AG08396 (cell line): ENCODE data around the gene RAB35.
A peak's percentile ranks its signal among the peaks of the same experiment; 100 is the strongest.

ENCODE experiments used
- DNase-seq: peaks from one replicate; pipeline ENCODE4 v3.0.0; 2012; ENCODE audit warnings: low spot score, mixed read lengths

RAB35 gene

DNA sequence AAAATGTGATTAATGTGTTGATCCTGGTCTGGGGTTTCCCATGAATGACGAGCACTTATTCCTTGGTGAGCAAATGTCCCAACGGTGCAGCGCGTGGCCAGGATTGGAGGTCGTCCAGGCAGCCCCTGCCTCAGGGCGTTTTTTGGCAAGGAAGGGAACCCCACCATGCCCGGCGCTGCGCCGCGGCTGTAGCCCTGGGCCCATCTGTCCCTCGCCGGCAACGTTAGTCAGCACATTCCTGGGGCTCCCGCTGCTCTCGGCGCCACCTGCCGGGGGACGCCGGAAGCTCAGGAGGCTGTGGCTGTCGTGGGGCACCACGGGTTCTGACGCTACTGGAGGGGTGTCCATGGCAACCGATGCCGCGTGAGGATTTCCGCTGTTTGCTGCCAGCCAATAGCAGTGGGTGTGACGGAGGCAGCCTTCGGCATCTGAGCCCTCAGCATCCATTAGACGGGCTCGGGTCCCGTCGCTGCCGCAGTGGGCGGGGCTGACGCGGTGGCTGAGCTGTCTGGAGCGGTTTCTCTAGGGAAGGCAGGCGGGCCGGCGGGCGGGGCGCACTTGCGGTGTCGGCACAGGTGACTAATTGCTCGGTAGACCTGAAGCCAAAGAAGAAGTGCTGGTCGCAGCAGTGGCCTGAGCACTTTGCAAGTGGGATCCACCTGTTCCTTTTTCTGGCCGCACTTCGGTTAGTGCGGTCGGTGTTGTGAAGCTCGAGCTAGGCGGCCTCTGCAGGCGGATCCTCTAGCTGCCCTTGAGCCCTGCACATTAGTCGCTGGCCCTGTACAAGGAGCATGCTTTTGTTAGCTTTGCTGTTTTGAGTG lies 29.5 kb downstream of the RAB35 start:
- DNase-seq: peak; percentile 99

DNA sequence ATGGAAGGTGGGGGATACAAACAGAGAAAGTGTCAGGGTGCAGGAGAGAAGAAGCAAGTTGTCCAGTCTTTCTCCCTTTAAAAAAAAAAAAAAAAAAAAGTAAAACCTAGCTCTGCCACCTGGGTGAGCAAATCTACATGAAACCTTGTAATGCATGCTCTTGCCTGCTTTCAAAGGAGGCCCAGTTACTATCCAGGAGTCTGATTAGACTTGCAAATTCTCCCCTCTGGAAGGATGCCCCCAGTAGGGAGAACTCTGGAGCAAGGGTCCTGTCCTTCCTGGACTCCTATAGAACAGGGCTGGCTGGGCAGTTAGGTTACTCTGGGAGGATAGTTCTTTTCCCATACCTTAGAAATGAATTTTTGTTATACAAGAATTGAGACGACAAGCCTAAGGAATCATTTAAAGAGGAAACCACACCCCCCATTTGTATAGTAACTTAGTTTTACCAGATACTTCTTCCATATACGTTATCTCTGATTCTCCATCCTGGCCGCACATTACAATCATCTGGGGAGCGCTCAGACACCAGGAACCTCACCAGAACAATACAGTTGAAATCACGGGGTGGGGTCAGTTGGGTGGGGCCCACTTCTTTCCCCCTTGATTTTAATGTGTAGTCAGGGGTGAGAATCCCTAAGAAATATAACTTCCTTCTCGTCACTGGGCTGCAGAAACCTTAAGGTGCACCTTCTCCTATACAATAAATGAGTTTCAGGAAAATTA lies 30.5 kb downstream of the RAB35 start:
- no peak for DNase-seq

DNA sequence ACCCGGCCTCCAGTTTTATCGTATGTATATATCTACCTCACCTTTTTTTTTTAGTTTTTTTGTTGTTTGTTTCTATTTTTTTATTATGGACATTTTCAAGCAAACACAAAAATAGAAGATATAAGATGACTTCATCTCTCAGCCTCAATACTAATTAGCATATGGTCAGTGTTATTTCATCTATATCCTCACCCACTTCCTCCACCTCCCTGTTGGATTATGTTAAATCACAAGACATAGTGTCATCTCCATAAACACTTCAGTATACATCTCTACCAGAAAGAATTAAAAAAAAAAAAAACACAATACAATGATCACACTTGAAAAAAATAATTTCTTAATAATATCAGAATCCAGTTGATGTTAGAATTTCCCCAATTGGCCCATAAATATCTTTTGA lies 34.9 kb downstream of the RAB35 start:
- no peak for DNase-seq

GRCh38 chr12:120079411-120080400 lies 36.8 kb downstream of the RAB35 start:
- no peak for DNase-seq

DNA sequence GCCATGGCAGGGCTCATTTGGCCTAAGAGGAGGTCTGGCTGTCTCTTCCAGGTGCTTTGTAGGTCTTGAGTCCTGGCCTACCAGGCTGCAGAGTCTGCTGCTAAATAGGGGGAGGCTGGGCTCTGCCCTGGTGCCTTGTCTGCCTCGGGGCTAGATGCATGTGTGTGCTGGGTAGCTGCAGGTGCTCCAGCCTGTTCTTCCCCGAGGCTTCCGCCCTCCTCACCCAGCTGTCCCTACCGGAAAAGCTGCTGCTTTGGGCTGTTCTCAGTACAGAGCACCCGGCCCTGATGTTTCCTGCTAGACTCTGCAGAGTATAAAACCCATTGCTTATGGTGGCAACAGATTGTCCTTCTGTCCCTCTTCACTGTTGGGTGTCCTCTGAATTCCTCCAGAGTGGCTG lies 37.7 kb downstream of the RAB35 start:
- no peak for DNase-seq

DNA sequence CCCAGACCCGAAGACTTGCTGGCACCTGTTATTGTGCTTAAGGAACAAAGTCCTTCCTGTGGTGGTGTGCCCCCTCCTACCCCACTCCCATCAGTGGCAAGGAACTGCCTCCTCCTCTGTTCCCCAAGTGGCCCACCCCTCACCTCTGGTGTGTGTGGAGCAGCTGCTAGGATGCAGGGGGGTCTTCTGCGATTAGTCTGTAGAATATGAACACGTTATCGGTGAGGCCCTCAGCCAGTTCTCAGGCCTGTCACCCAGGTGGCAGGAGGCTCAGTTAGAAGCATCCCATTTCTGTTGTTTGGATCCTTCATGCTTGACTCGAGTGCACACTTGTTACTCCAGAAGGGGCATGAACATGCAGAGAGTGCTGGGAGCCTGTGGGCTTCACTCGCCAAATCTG lies 39.3 kb downstream of the RAB35 start:
- no peak for DNase-seq

DNA sequence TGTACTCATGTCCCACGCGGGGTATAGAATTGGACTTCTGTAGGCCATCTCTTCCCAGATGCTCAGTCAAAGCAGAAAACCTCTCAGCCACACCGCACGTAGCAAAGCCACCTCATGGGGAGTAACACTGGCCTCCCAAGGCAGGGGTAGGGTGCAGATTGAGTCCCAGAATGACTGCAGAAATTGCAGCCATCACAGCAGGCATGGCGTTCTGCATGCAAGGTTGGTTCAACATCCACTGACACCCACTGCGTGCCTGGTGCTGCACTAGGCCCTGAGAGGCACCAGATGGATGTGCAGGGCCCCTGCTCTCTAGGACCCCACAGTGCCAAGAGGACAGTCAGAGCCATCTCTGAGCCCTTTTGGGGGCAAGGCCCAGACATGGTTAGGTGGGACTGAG lies 39.9 kb downstream of the RAB35 start:
- no peak for DNase-seq

DNA sequence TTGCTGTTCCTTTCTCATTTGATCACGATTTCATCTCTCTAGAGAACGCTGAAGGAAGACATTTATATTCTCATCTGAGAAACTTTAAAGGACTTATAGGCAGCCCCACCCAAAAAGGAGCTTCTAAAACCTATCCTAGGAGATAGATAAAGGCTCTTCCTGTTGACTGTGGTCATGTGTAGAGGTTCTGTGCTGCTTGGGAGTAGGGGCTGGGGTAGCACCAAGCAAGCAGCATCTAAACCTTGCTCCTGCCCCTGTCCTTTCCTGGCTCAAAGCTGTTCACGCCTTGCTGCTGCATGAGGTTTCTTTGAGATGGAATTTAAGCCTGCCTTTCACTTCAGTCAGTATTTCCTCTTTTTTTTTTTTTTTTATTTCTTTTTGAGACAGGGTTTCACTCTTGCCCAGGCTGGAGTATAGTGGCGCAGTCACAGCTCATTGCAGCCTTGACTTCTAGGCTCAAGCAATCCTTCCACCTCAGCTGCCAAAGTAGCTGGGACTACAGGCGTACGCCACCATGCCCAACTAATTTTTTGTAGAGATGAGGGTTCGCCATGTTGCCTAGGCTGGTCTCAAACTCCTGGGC lies 41.4 kb downstream of the RAB35 start:
- no peak for DNase-seq

- no peak for DNase-seq
Measured at GRCh38 chr12:120072472-120073249, 43.9 kb downstream of the RAB35 start.

DNA sequence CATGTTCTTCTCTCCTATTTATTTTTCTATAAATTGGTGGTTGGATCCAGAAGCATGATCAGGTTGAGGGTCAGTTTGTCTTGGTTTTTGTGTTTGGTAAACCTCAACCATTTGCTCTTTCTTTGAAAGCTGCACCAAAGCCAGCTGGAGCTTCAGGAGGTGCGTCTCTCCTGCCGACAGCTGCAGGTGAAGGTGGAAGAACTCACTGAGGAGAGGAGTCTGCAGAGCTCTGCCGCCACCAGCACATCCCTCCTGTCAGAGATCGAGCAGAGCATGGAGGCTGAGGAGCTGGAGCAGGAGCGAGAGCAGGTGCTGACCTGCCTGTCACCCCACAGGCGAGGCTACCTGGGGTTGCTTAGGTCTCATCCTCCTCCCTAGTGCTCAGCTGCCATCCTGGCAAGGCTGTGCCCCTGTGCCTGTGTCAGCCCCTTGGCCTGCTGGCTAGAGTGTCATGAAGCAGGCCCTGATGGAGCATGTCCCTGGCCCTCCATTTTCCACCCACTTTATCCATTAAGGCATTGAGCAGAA lies 45.0 kb downstream of the RAB35 start:
- DNase-seq: no peak

GRCh38 chr12:120069278-120069677 lies 47.3 kb downstream of the RAB35 start:
- DNase-seq: no peak

GRCh38 chr12:120067901-120068300 lies 48.7 kb downstream of the RAB35 start:
- no peak for DNase-seq

- DNase-seq: no peak
Measured at GRCh38 chr12:120067084-120067869, 49.3 kb downstream of the RAB35 start.

DNA sequence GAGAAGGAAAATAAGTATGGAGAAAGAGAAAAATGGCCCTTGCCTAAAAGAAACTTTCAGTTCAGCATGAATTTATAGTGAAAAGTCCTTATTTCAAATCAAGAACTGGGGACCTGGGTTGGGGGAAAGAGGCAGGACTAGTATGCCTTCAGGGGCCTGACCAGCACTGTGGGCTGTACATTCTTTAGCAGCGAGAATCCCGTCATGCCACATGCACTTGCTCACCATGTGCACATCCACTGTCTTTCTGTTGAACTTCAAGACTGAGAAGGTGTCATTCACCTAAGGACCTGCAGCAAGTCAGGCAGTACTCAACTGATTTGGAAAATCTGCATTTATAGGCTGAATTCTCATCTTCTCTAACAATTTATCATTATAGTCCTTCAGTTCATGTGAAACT lies 50.2 kb downstream of the RAB35 start:
- DNase-seq: no peak

DNA sequence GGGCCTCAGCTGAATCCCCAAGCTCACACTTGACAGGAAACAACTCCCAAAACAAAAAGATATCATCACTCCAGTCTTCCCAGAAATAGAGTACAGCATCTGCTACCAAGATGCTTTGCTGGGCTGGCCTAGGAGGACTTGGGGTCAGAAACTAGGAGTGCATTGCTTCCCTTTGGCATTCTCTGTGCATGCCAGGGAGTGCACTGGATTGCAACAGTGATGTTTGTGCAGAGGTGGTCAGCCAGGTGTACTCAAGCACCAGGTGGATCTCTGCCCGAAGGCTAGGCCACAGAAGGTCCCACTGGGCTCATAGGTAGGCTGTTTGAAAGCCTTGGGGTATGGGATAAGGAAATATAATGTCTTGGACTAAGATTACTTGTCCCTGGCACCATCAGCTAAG lies 51.1 kb downstream of the RAB35 start:
- no peak for DNase-seq

DNA sequence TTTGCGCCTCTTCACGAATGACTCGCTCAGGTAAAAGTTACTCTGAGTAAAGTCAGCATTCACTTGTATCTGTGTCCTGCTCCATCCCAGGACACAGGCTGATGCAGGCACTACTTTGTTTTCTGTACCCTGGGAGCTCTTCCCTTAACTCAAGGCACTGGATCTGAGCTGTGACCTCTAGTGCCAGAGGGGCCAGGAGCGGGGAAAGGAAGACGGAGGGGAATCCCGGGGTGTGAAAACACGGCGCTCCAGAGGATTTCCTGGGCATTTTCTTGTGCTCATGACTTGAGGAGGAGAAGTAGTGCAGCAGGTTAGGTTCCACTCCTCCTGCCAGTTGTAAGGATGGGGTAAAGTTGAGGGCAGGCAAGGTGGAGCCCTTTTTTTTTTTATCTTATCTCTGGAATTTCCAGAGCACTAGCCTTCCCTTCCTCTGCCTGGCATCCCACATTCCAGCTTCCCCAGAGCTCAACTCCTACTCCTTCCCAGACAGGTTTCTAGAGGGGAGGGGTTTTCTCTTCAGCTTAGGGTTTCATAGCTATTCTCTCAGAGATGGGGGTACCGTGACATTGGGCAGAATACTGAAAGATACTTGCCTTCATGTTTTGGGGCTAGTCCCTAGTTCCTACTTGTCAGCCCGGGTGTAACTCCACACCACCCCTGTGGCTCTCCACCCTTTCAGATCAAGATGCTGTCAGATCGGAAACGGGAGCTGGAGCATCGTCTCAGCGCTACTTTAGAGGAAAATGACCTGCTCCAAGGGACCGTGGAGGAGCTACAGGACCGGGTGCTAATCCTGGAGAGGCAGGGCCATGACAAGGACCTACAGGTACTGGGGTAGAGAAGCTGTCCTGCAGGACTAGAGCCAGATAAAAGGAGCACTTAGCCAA lies 52.3 kb downstream of the RAB35 start:
- no peak for DNase-seq

- DNase-seq: no peak
Measured at GRCh38 chr12:120062976-120063579, 53.5 kb downstream of the RAB35 start.

DNA sequence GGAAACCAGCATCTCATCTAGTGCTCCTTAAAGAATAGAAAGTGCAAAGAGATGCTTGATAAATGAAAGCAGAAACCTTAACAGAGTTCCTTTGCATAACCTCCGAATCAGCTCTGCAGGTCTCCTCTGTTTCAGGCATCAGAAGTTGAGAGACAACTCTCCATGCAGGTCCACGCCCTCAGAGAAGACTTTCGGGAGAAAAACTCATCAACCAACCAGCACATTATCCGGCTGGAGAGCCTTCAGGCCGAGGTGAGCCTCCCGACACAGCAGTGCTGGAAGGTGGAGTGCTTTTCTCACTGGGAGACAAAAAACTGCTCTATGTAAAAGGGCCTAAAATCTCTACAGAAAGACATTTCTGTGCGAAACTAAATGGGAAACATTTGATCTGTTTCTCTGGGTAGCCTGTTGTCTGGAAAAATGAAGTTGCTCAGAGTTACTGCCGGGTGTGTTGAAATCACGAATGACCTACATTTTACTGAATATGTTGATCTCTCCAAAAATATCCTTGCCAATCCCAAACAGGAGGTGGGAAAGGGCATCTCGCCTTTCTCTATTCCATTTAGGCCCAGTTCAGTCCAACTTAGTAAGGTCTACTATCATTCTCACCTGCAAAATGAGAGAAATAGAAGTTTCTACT lies 54.9 kb downstream of the RAB35 start:
- DNase-seq: no peak
